HepG2 (cell line): Measurements from ENCODE around the gene SYCP2L. TPM values are rescaled to one million over a fixed set of nuclear protein-coding genes. Genes with fewer than 3 reads are reported as not detected.
"Not testable (repeated sequence)": the region's sequence is repeated elsewhere in the genome, so short reads cannot be mapped to it uniquely, and the experiment has no call there.

Experiments
- ATAC-seq: fragments of 200-7000 bp; cut with Tn5 transposase; 3 replicates; pipeline ENCODE4 v1.9.1; 2020; ENCODE audit warnings: mild to moderate bottlenecking, moderate library complexity
- BruUV-seq: library from RNA; stranded (reverse); fragments of 400-500 nt; replicated peaks from 2 replicates; lab custom pipeline; 2021; lab: Mats Ljungman, UMichigan
- CTCF ChIA-PET: fragments of 300-600 bp; formaldehyde crosslinking; extraction: SDS; loops from one replicate; lab custom pipeline; 2021; ENCODE audit warnings: low total read pairs, inconsistent platforms, low intra/inter-chr PET ratio; lab: Yijun Ruan, JAX
- POLR2A ChIA-PET: fragments of 350-600 bp; sonication (Branson Sonifier 250); formaldehyde crosslinking; loops from one replicate; lab custom pipeline; 2020; ENCODE audit warnings: antibody characterized with exemption, inconsistent platforms; lab: Yijun Ruan, JAX
- DNase-seq: peaks from one replicate; pipeline ENCODE4 v3.0.0-alpha.2; 2015; ENCODE audit warnings: low spot score
- FAIRE-seq: peaks from 3 replicates; lab custom pipeline; 2011; peaks lifted over from hg19 to GRCh38; lab: Jason Lieb, UNC
- H2AFZ ChIP-seq: one replicate; pipeline ENCODE4 v1.6.1; 2011; ENCODE audit warnings: low read length, inconsistent platforms
- H3K27ac ChIP-seq: fragments of 300-600 bp; 3 replicates; pipeline ENCODE4 v1.8.0; 2011; ENCODE audit warnings: mixed run types, mild to moderate bottlenecking, mixed read lengths, low read length, inconsistent platforms; ENCODE audit not compliant: insufficient read depth; ENCODE audit errors: extremely low read length
- H3K27me3 ChIP-seq, 2 experiments: fragments of 200-600 bp in 1 of 2; 2 replicates in 1 of 2; 3 replicates in 1 of 2; pipeline versions ENCODE4 v1.6.0 to v1.8.0; 2011; ENCODE audit warnings: low read length in 2 of 2, mild to moderate bottlenecking in 2 of 2, moderate library complexity in 2 of 2, inconsistent platforms in 1 of 2; ENCODE audit not compliant: insufficient read depth in 2 of 2, control insufficient read depth in 1 of 2
- H3K36me3 ChIP-seq, 2 experiments: fragments of 200-600 bp in 1 of 2; replicated peaks in 1 of 2; 2 replicates in 1 of 2; 3 replicates in 1 of 2; pipeline versions ENCODE4 v1.5.1 to v1.8.0; 2011; ENCODE audit warnings: low read length in 2 of 2, inconsistent platforms in 1 of 2; ENCODE audit not compliant: insufficient read depth in 2 of 2, control insufficient read depth in 1 of 2
- H3K4me1 ChIP-seq: 2 replicates; pipeline ENCODE4 v1.5.1; 2012; ENCODE audit warnings: low read length, inconsistent platforms; ENCODE audit not compliant: insufficient read depth
- H3K4me2 ChIP-seq: 2 replicates; pipeline ENCODE4 v1.6.0; 2011; ENCODE audit warnings: low read depth, low read length, inconsistent platforms
- H3K4me3 ChIP-seq, 3 experiments: fragments of 200-600 bp in 1 of 3; sonication (generic), shearing (Covaris generic) in 1 of 3; replicated peaks in 1 of 3; 2 replicates each; pipeline ENCODE4 v1.5.1; 2011 to 2016; ENCODE audit warnings: low read length in 3 of 3, inconsistent platforms in 2 of 3, low read depth in 2 of 3, mild to moderate bottlenecking in 2 of 3, control low read depth in 1 of 3, mixed read lengths in 1 of 3; ENCODE audit not compliant: insufficient read depth in 1 of 3
- H3K79me2 ChIP-seq: one replicate; pipeline ENCODE4 v1.6.1; 2011; ENCODE audit warnings: low read length, inconsistent platforms; ENCODE audit not compliant: insufficient read depth
- H3K9ac ChIP-seq: 2 replicates; pipeline ENCODE4 v1.6.0; 2011; ENCODE audit warnings: mild to moderate bottlenecking, low read depth, low read length, inconsistent platforms; ENCODE audit not compliant: insufficient read depth
- H3K9me3 ChIP-seq: 2 replicates; pipeline ENCODE4 v1.5.1; 2012; ENCODE audit warnings: mild to moderate bottlenecking, low read length
- H4K20me1 ChIP-seq: 2 replicates; pipeline ENCODE4 v1.6.0; 2011; ENCODE audit warnings: inconsistent platforms, mild to moderate bottlenecking, low read length, moderate library complexity; ENCODE audit not compliant: insufficient read depth
- AGO2 ChIP-seq: fragments of 200-400 bp; formaldehyde crosslinking; optimal IDR thresholded peaks from 2 replicates; pipeline ENCODE3; 2017; ENCODE audit warnings: mild to moderate bottlenecking, low read depth, low read length, moderate library complexity
- BCLAF1 ChIP-seq: fragments of 450-650 bp; IDR thresholded peaks from 2 replicates; pipeline ENCODE4 v1.6.1; 2017; ENCODE audit warnings: mild to moderate bottlenecking
- EZH2 ChIP-seq: conservative IDR thresholded peaks from 2 replicates; pipeline ENCODE4 v1.6.1; 2012; ENCODE audit warnings: mild to moderate bottlenecking, low read depth, low read length, moderate library complexity
- MLXIP ChIP-seq: sonication (generic); formaldehyde crosslinking; IDR thresholded peaks from 2 replicates; pipeline ENCODE4 v1.9.0; 2021; ENCODE audit warnings: missing genetic modification reagents, borderline replicate concordance
- SMAD9 ChIP-seq: sonication (generic); formaldehyde crosslinking; IDR thresholded peaks from 2 replicates; pipeline ENCODE4 v1.5.1; 2020; ENCODE audit warnings: mild to moderate bottlenecking, missing genetic modification reagents
- ZBTB7A ChIP-seq: sonication (generic); formaldehyde crosslinking; IDR thresholded peaks from 2 replicates; pipeline ENCODE4 v1.8.0; 2022; ENCODE audit warnings: mild to moderate bottlenecking, missing genetic modification reagents
- ZNF18 ChIP-seq: sonication (generic); formaldehyde crosslinking; IDR thresholded peaks from 2 replicates; pipeline ENCODE4 v1.8.0; 2022; ENCODE audit warnings: mild to moderate bottlenecking, missing genetic modification reagents; ENCODE audit not compliant: insufficient replicate concordance
- ZNF646 ChIP-seq: sonication (generic); formaldehyde crosslinking; IDR thresholded peaks from 2 replicates; pipeline ENCODE4 v1.9.0; 2021; ENCODE audit warnings: mild to moderate bottlenecking, missing genetic modification reagents
- ZNF652 ChIP-seq: IDR thresholded peaks from 2 replicates; pipeline ENCODE4 v1.6.1; 2016; ENCODE audit warnings: low read depth, borderline replicate concordance
- WGBS: methylation state at CpG from one replicate; pipeline ENCODE4 v1.1.6; 2017; ENCODE audit warnings: low lambda C conversion rate; 5-methylcytosine and 5-hydroxymethylcytosine counted together
- in situ Hi-C: cut with HindIII; loops from 2 replicates; pipeline ENCODE4 v1.10.0; 2017; ENCODE audit warnings: low pct_unique_long_range_greater_than_20kb; ENCODE audit not compliant: extremely low pct_ligation_motif_present
- intact Hi-C: fragments of 100-400 bp; cut with micrococcal nuclease; formaldehyde crosslinking; loops from one replicate; pipeline ENCODE4 v1.10.0; 2022; ENCODE audit not compliant: unreplicated experiment
- polyA plus RNA-seq, 8 experiments: library from polyadenylated mRNA; depleted of rRNA in 3 of 8; stranded (reverse) in 7 of 8; unstranded in 1 of 8; fragments of >200 nt; fragmentation: Illumina TruSeq in 4 of 8; extraction: Trizol in 4 of 8; gene quantifications; 2 replicates each; pipeline versions ENCODE4 v1.2.1 to v1.2.3, GENCODE V29; 2011 to 2016; ENCODE audit warnings: low read depth in 4 of 8, missing spikeins in 1 of 8, mixed read lengths in 1 of 8; ENCODE audit not compliant: insufficient read depth in 1 of 8
- total RNA-seq, 5 experiments: library from RNA; depleted of rRNA; stranded (reverse); fragments of >200 nt; fragmentation: Illumina TruSeq; extraction: Trizol; gene quantifications; 2 replicates each; pipeline ENCODE4 v1.2.3, GENCODE V29; 2016; ENCODE audit warnings: low read depth in 1 of 5

The SYCP2L gene
- total and polyA plus RNA-seq, 2 of the 13 experiments (the other 11 are each of a cell fraction or from before 2014, with no cell fraction given): 0.22 to 0.54 TPM

- TF ChIP-seq SMAD9 (CRISPR knock-in tag) (no peak), AGO2 (no peak), ZNF646 (CRISPR knock-in tag) (no peak), ZBTB7A (CRISPR knock-in tag) (no peak), ZNF652 (no peak), ZNF18 (CRISPR knock-in tag) (no peak), MLXIP (CRISPR knock-in tag) (no peak), BCLAF1 (no peak), EZH2 (no peak)
Measured at GRCh38 chr6:10862361-10862760, 24.5 kb upstream of the SYCP2L start (continued).

- POLR2A ChIA-PET, H3K4me2 ChIP-seq, BruUV-seq, H2AFZ ChIP-seq, DNase-seq, H3K27ac ChIP-seq, H3K4me1 ChIP-seq, H4K20me1 ChIP-seq, H3K9ac ChIP-seq, H3K79me2 ChIP-seq, intact Hi-C loops, CTCF ChIA-PET, ATAC-seq, H3K4me3 ChIP-seq, FAIRE-seq, in situ Hi-C loops, H3K27me3 ChIP-seq, H3K36me3 ChIP-seq, H3K9me3 ChIP-seq: not testable (repeated sequence)
- WGBS: 56% methylated on average over 7 of the region's 7 CpGs
Measured at GRCh38 chr6:10863031-10863430, 23.8 kb upstream of the SYCP2L start.
